Common myeloid progenitor, CD34-positive (primary cell): ENCODE data around the gene QSOX1.

Experiments used
- CTCF ChIA-PET: fragments of 350-600 bp; sonication (Branson Sonifier 250); formaldehyde crosslinking; loops from one replicate; lab custom pipeline; 2021; ENCODE audit warnings: antibody characterized with exemption; lab: Charles Lee
- POLR2A ChIA-PET: fragments of 350-600 bp; sonication (Branson Sonifier 250); formaldehyde crosslinking; loops from one replicate; lab custom pipeline; 2021; ENCODE audit warnings: antibody characterized with exemption; lab: Charles Lee
- DNase-seq, 3 donors: peaks; one replicate each; pipeline versions ENCODE4 v3.0.0 to v3.0.0-alpha.2; 2013
- H3K27ac ChIP-seq, 2 experiments: 1 replicate in 1 of 2; 2 replicates in 1 of 2; pipeline ENCODE4 v1.7.0; 2013; ENCODE audit warnings: inconsistent platforms in 2 of 2, low read length in 2 of 2, mild to moderate bottlenecking in 2 of 2, low read depth in 1 of 2, moderate library complexity in 1 of 2; ENCODE audit not compliant: severe bottlenecking in 2 of 2, insufficient read depth in 1 of 2, poor library complexity in 1 of 2
- H3K27me3 ChIP-seq, 5 experiments: replicated peaks in 2 of 5; 1 replicate in 3 of 5; 2 replicates in 2 of 5; pipeline versions ENCODE4 v1.6.1 to v1.7.0; 2013; ENCODE audit warnings: low read length in 4 of 5, mild to moderate bottlenecking in 2 of 5, moderate library complexity in 2 of 5, inconsistent platforms in 1 of 5; ENCODE audit not compliant: insufficient read depth in 5 of 5, control insufficient read depth in 4 of 5
- H3K36me3 ChIP-seq, 4 experiments: 1 replicate in 2 of 4; 2 replicates in 2 of 4; pipeline versions ENCODE4 v1.6.1 to v1.7.0; 2013; ENCODE audit warnings: low read length in 3 of 4, control low read depth in 1 of 4, mild to moderate bottlenecking in 1 of 4; ENCODE audit not compliant: control insufficient read depth in 4 of 4, insufficient read depth in 4 of 4
- H3K4me1 ChIP-seq, 4 experiments: 1 replicate in 3 of 4; 2 replicates in 1 of 4; pipeline versions ENCODE4 v1.6.1 to v1.7.1; 2013; ENCODE audit warnings: low read length in 3 of 4, mild to moderate bottlenecking in 3 of 4, control low read depth in 1 of 4, inconsistent platforms in 1 of 4, moderate library complexity in 1 of 4; ENCODE audit not compliant: control insufficient read depth in 4 of 4, insufficient read depth in 4 of 4; ENCODE audit errors: control extremely low read depth in 1 of 4
- H3K4me3 ChIP-seq, 7 experiments: 1 replicate in 4 of 7; 2 replicates in 3 of 7; pipeline versions ENCODE4 v1.5.1 to v1.7.0; 2013; ENCODE audit warnings: mild to moderate bottlenecking in 7 of 7, low read length in 6 of 7, moderate library complexity in 6 of 7, inconsistent platforms in 2 of 7, low read depth in 2 of 7, control low read depth in 1 of 7; ENCODE audit not compliant: insufficient read depth in 4 of 7, control insufficient read depth in 1 of 7; ENCODE audit errors: extremely low read depth in 1 of 7
- H3K9me3 ChIP-seq, 5 experiments: 1 replicate in 4 of 5; 2 replicates in 1 of 5; pipeline versions ENCODE4 v1.6.1 to v1.7.1; 2013; ENCODE audit warnings: low read length in 4 of 5, mild to moderate bottlenecking in 2 of 5, inconsistent platforms in 1 of 5, low read depth in 1 of 5, moderate library complexity in 1 of 5; ENCODE audit not compliant: control insufficient read depth in 4 of 5, insufficient read depth in 2 of 5; ENCODE audit errors: control extremely low read depth in 1 of 5
- WGBS: methylation state at CpG from one replicate; pipeline ENCODE4 v1.1.5; 2013; ENCODE audit not compliant: insufficient coverage; 5-methylcytosine and 5-hydroxymethylcytosine counted together

The QSOX1 gene

DNA sequence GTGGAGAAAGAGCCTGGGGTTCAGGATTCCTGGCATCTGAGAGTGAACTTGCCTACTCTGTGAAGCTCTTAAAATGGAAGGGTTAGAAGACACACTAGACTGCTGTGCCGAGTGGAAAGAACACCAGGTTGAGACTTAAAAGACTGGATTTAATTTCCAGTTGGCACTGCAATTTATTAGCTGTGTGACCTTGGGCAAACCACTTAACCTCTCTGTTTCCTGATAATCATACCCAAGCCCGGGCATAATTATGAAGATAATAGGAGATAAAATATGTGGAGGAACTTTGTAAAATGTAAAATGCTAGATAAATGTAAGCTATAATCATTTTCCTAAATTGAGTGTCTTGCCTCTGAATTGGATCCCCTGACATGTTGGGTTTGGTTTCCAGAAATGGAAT lies 70.7 kb downstream of the QSOX1 start:
- CTCF ChIA-PET = interaction anchor here (2.0 kb wide), 1 partner anchor 252 kb away, joined by 5 read pairs; no protein-coding TSS in a partner anchor
- H3K27ac ChIP-seq = no peak overlapping the region
- DNase-seq = no peak
- no peaks in the 10 kb centered on the region for H3K36me3 ChIP-seq
- POLR2A ChIA-PET = no interaction called here
- peaks cover 0 to 3% (median 0%) of the 10 kb centered on the region in 5 experiments for H3K9me3 ChIP-seq
- H3K27me3 ChIP-seq = peaks cover 5 to 71% (median 37%) of the 10 kb centered on the region in 5 experiments
- H3K4me1 ChIP-seq = peaks cover 0 to 13% (median 11%) of the 10 kb centered on the region in 4 experiments
- no peak overlapping the region for H3K4me3 ChIP-seq
- WGBS = 83% methylated on average over 1 of the region's 2 CpGs

GRCh38 chr1:180227861-180228647 lies 73.4 kb downstream of the QSOX1 start:
- ChIA-PET CTCF (interaction anchor here (0.8 kb wide), 1 partner anchor 49 kb away, joined by 3 read pairs; no protein-coding TSS in a partner anchor), POLR2A (no interaction called here)
- 7% methylated on average over 8 of the region's 17 CpGs for WGBS
- H3K36me3 ChIP-seq = no peaks in the 10 kb centered on the region
- DNase-seq = peak in 1 of 3 donors; percentile 21
- H3K27me3 ChIP-seq = peaks cover 5 to 92% (median 56%) of the 10 kb centered on the region in 5 experiments
- no peak overlapping the region for H3K4me3 ChIP-seq
- peaks cover 0 to 5% (median 0%) of the 10 kb centered on the region in 5 experiments for H3K9me3 ChIP-seq
- no peak overlapping the region for H3K27ac ChIP-seq
- peaks cover 0 to 30% (median 28%) of the 10 kb centered on the region in 4 experiments for H3K4me1 ChIP-seq

DNA sequence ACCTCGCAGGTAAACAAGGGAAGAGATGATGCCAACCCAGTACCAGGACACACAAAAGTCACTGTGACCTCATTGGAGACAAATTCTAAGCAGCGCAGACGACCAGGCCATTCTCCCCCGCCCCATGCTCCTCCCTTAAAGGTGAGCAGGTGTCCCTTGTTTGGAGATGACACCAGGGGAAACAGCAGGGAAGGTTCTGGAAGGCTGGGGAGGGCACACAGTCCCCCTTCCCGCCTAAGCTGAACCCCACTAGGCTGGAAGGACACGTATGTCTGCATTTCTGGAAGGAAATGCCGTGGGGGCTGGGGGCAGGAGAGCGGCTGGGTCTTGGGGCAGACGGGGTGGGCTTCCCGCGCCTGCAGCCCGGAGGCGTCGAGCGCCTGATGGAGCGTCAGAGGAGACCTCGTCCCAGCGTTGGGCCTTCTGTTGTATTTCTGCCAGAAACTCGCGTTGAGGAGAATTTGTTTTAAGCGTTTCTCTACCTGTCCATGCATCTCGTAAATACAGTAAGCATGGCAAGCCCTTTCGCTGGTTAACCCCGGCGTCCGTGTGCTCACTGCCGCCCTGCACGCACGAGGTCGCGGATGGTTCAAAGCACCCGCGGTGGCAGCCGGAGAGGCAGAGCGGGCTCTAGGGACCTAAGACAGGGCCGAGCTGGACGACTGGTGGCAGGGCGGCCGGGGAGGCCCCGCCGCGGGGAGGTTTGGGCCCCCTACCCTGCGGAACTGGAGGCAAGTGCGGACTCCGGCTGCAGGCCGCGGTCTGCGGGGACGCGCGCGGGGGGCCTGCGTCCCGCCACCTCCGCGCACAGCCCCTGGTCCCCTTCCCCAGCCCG lies 74.2 kb downstream of the QSOX1 start:
- peak in 2 of 3 donors; percentile 58 to 62 for DNase-seq
- peaks cover 0 to 5% (median 0%) of the 10 kb centered on the region in 5 experiments for H3K9me3 ChIP-seq
- WGBS = 4% methylated on average over 31 of the region's 57 CpGs
- peaks cover 0 to 36% (median 31%) of the 10 kb centered on the region in 4 experiments for H3K4me1 ChIP-seq
- CTCF ChIA-PET = interaction anchor here (0.8 kb wide), 1 partner anchor 48 kb away, joined by 3 read pairs; no protein-coding TSS in a partner anchor
- H3K27me3 ChIP-seq = peaks cover 5 to 94% (median 58%) of the 10 kb centered on the region in 5 experiments
- H3K27ac ChIP-seq = no peak overlapping the region
- POLR2A ChIA-PET = no interaction called here
- H3K4me3 ChIP-seq = peak overlapping the region in 6 of 7 experiments; percentile 42 to 70 (median 58)
- no peaks in the 10 kb centered on the region for H3K36me3 ChIP-seq

GRCh38 chr1:180229483-180230415 lies 75.1 kb downstream of the QSOX1 start, which contains the start of gene LHX4:
Gene LHX4 (plus strand): TSS chr1:180230264. CDS start chr1:180230530, 266 bp downstream.
- H3K27me3 ChIP-seq = peaks cover 5 to 95% (median 56%) of the 10 kb centered on the region in 5 experiments
- 0% methylated on average over 47 of the region's 105 CpGs for WGBS
- peak within 1 kb of the TSS; percentile 13 to 72 (median 59) for H3K4me3 ChIP-seq
- peaks cover 0 to 43% (median 38%) of the 10 kb centered on the region in 4 experiments for H3K4me1 ChIP-seq
- ChIA-PET POLR2A (no interaction called here), CTCF (no interaction called here)
- H3K9me3 ChIP-seq = peaks cover 0 to 5% (median 0%) of the 10 kb centered on the region in 5 experiments
- no peak within 1 kb of the TSS for H3K27ac ChIP-seq
- no peaks in the 10 kb centered on the region for H3K36me3 ChIP-seq
- peak in 2 of 3 donors; percentile 42 to 54 for DNase-seq

DNA sequence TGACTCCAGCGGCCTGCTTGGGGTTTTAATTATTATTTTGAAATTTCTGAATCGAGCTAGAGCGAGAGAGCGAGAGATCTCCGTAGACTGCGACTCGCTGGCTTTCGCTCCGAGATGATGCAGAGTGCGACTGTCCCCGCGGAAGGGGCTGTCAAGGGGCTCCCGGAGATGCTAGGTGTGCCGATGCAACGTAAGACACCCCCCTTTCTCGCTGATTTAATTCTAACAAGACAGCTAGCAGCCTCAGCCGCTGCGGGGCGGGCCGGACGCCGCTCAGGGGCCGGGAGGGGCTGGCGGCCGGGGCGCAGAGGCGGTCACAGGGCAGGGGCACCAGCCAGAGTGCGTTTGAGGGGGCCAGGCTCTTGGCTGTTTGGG lies 75.7 kb downstream of the QSOX1 start:
- peak in 1 of 3 donors; percentile 44 for DNase-seq
- H3K27me3 ChIP-seq = peaks cover 5 to 95% (median 57%) of the 10 kb centered on the region in 5 experiments
- POLR2A ChIA-PET = no interaction called here
- peak overlapping the region in 6 of 7 experiments; percentile 39 to 72 (median 62) for H3K4me3 ChIP-seq
- no peaks in the 10 kb centered on the region for H3K36me3 ChIP-seq
- CTCF ChIA-PET = interaction anchor here (0.6 to 1.3 kb wide), 2 partner anchors 11 to 285 kb away, joined by 3 to 4 read pairs; no protein-coding TSS in a partner anchor
- H3K4me1 ChIP-seq = peaks cover 0 to 50% (median 44%) of the 10 kb centered on the region in 4 experiments
- 1% methylated on average over 28 of the region's 28 CpGs for WGBS
- no peak overlapping the region for H3K27ac ChIP-seq
- H3K9me3 ChIP-seq = peaks cover 0 to 5% (median 0%) of the 10 kb centered on the region in 5 experiments
